Measurements from ENCODE around the gene LRFN4.
A peak's percentile ranks its signal among the peaks of the same experiment; 100 is the strongest.

LRFN4 gene

DNA sequence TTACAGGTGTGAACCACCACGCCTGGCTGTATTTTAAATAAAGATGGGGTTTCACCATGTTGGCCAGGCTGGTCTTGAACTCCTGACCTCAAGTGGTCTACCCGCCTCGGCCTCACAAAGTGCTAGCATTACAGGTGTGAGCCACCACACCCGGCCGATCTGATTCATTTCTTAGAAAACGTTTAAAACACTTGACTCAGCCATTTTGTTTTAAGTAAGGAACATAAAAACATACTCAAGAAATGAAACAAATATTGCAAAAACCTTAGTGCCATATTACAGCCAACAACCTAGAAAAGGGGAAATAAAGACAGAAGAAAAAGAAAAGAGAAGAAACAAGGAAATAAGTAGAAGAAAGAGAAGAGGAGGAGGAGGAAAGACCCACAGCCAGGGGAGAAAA is 17.4 kb downstream of the LRFN4 start:
- H3K4me1 ChIP-seq (ENCODE audit: control insufficient read depth in 2 of 2, insufficient read depth in 1 of 2, low read depth in 1 of 2, low read length in 2 of 2) = peaks cover 7 to 19% of the 10 kb centered on the region in 2 donors
- H3K4me2 ChIP-seq (ENCODE audit: insufficient read depth, low read length, poor library complexity, severe bottlenecking) = no peak overlapping the region
- H2BK12ac ChIP-seq (ENCODE audit: low read length) = no peak overlapping the region
- no peaks in the 10 kb centered on the region for H3K9me3 ChIP-seq (replicated peaks in 1 of 2; ENCODE audit: control insufficient read depth in 2 of 2, insufficient read depth in 1 of 2, low read depth in 1 of 2, low read length in 2 of 2)
- H3K23ac ChIP-seq (ENCODE audit: low read depth, low read length, poor library complexity) = no peak overlapping the region
- no CpG with 5 or more reads among the region's 6 CpGs for WGBS, 2 donors (ENCODE audit: extremely low coverage in 2 of 2, insufficient read length in 2 of 2, insufficient replicate concordance in 1 of 2)
- H2AK5ac ChIP-seq (ENCODE audit: low read depth, low read length) = no peak overlapping the region
- no peak overlapping the region for H2BK15ac ChIP-seq (ENCODE audit: low read length)
- no peak overlapping the region for H3K27ac ChIP-seq (replicated peaks; ENCODE audit: low read length)
- DNase-seq (ENCODE audit: low spot score) = no peak
- no peak overlapping the region for H4K8ac ChIP-seq (ENCODE audit: low read depth, low read length)
- H2BK120ac ChIP-seq (ENCODE audit: low read depth, low read length) = no peak overlapping the region
- no peak overlapping the region for H3K4ac ChIP-seq (ENCODE audit: low read length)
- H3K18ac ChIP-seq (ENCODE audit: low read length) = no peak overlapping the region
- H2AFZ ChIP-seq (ENCODE audit: low read length) = no peak overlapping the region
- no peak overlapping the region for H3K14ac ChIP-seq (ENCODE audit: low read length)
- no peak overlapping the region for H3K9ac ChIP-seq (ENCODE audit: low read depth, low read length, poor library complexity)
- H3K27me3 ChIP-seq (ENCODE audit: control insufficient read depth in 3 of 3, insufficient read depth in 3 of 3, low read depth in 1 of 3, low read length in 3 of 3) = no peaks in the 10 kb centered on the region
- H4K91ac ChIP-seq (ENCODE audit: low read depth, low read length, poor library complexity) = no peak overlapping the region
- H3K4me3 ChIP-seq (ENCODE audit: low read length in 2 of 2) = no peak overlapping the region
- H2BK5ac ChIP-seq (ENCODE audit: low read length) = no peak overlapping the region
- H3K36me3 ChIP-seq (replicated peaks in 1 of 2; ENCODE audit: control insufficient read depth in 2 of 2, insufficient read depth in 2 of 2, low read length in 2 of 2) = no peaks in the 10 kb centered on the region
- peaks cover 2% of the 10 kb centered on the region for H3K79me1 ChIP-seq (ENCODE audit: low read depth, low read length)

DNA sequence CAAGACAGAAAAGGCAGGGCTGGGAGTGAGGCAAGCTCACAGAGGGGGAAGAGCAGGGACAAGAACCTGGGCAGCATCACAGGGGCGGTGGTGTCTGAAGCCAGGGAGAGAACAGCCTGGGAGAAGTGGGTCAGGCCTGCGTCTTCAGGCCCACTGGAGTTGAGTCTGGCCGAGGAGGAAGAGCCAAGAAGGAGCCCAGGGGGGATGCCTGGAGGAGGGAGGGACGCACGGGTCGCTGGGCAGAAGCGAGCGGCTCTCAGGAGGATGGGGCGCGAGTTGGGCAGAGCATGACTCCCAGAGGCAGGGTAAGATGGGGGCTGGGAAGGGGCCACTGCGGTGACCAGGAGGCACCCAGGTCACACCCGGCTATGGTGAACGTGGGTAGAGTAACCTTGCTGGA is 18.5 kb downstream of the LRFN4 start:
- Histone ChIP-seq H2BK15ac (ENCODE audit: low read length) (peak overlapping the region; percentile 64), H4K91ac (ENCODE audit: low read depth, low read length, poor library complexity) (no peak overlapping the region), H3K9ac (ENCODE audit: low read depth, low read length, poor library complexity) (no peak overlapping the region), H2BK12ac (ENCODE audit: low read length) (peak overlapping the region; percentile 65), H3K79me1 (ENCODE audit: low read depth, low read length) (peaks cover 6% of the 10 kb centered on the region), H3K4me1 (ENCODE audit: control insufficient read depth in 2 of 2, insufficient read depth in 1 of 2, low read depth in 1 of 2, low read length in 2 of 2) (peaks cover 12 to 19% of the 10 kb centered on the region in 2 donors), H2BK5ac (ENCODE audit: low read length) (no peak overlapping the region), H3K18ac (ENCODE audit: low read length) (peak overlapping the region; percentile 32), H3K27ac (replicated peaks; ENCODE audit: low read length) (no peak overlapping the region), H4K8ac (ENCODE audit: low read depth, low read length) (no peak overlapping the region), H2BK120ac (ENCODE audit: low read depth, low read length) (no peak overlapping the region), H2AFZ (ENCODE audit: low read length) (no peak overlapping the region), H3K4ac (ENCODE audit: low read length) (no peak overlapping the region), H3K36me3 (replicated peaks in 1 of 2; ENCODE audit: control insufficient read depth in 2 of 2, insufficient read depth in 2 of 2, low read length in 2 of 2) (no peaks in the 10 kb centered on the region), H3K27me3 (ENCODE audit: control insufficient read depth in 3 of 3, insufficient read depth in 3 of 3, low read depth in 1 of 3, low read length in 3 of 3) (no peaks in the 10 kb centered on the region), H3K4me3 (ENCODE audit: low read length in 2 of 2) (no peak overlapping the region), H3K9me3 (replicated peaks in 1 of 2; ENCODE audit: control insufficient read depth in 2 of 2, insufficient read depth in 1 of 2, low read depth in 1 of 2, low read length in 2 of 2) (no peaks in the 10 kb centered on the region), H3K14ac (ENCODE audit: low read length) (no peak overlapping the region), H3K4me2 (ENCODE audit: insufficient read depth, low read length, poor library complexity, severe bottlenecking) (no peak overlapping the region), H2AK5ac (ENCODE audit: low read depth, low read length) (peak overlapping the region; percentile 9), H3K23ac (ENCODE audit: low read depth, low read length, poor library complexity) (peak overlapping the region; percentile 20)
- no peak for DNase-seq (ENCODE audit: low spot score)
- no CpG with 5 or more reads among the region's 13 CpGs for WGBS, 2 donors (ENCODE audit: extremely low coverage in 2 of 2, insufficient read length in 2 of 2, insufficient replicate concordance in 1 of 2)

GRCh38 chr11:66877588-66878385 is 20.9 kb downstream of the LRFN4 start:
- no peak overlapping the region for H3K4ac ChIP-seq (ENCODE audit: low read length)
- no peak overlapping the region for H4K8ac ChIP-seq (ENCODE audit: low read depth, low read length)
- no peak overlapping the region for H3K18ac ChIP-seq (ENCODE audit: low read length)
- H3K4me3 ChIP-seq (ENCODE audit: low read length in 2 of 2) = no peak overlapping the region
- no peak overlapping the region for H2BK12ac ChIP-seq (ENCODE audit: low read length)
- H3K27me3 ChIP-seq (ENCODE audit: control insufficient read depth in 3 of 3, insufficient read depth in 3 of 3, low read depth in 1 of 3, low read length in 3 of 3) = no peaks in the 10 kb centered on the region
- H3K9ac ChIP-seq (ENCODE audit: low read depth, low read length, poor library complexity) = no peak overlapping the region
- peaks cover 16 to 29% of the 10 kb centered on the region in 2 donors for H3K4me1 ChIP-seq (ENCODE audit: control insufficient read depth in 2 of 2, insufficient read depth in 1 of 2, low read depth in 1 of 2, low read length in 2 of 2)
- H2AK5ac ChIP-seq (ENCODE audit: low read depth, low read length) = no peak overlapping the region
- H3K79me1 ChIP-seq (ENCODE audit: low read depth, low read length) = peaks cover 6% of the 10 kb centered on the region
- no peak overlapping the region for H2BK15ac ChIP-seq (ENCODE audit: low read length)
- H3K9me3 ChIP-seq (replicated peaks in 1 of 2; ENCODE audit: control insufficient read depth in 2 of 2, insufficient read depth in 1 of 2, low read depth in 1 of 2, low read length in 2 of 2) = no peaks in the 10 kb centered on the region
- no peak overlapping the region for H3K27ac ChIP-seq (replicated peaks; ENCODE audit: low read length)
- no peaks in the 10 kb centered on the region for H3K36me3 ChIP-seq (replicated peaks in 1 of 2; ENCODE audit: control insufficient read depth in 2 of 2, insufficient read depth in 2 of 2, low read length in 2 of 2)
- no peak overlapping the region for H2AFZ ChIP-seq (ENCODE audit: low read length)
- H3K4me2 ChIP-seq (ENCODE audit: insufficient read depth, low read length, poor library complexity, severe bottlenecking) = no peak overlapping the region
- WGBS, 2 donors (ENCODE audit: extremely low coverage in 2 of 2, insufficient read length in 2 of 2, insufficient replicate concordance in 1 of 2) = no CpG with 5 or more reads among the region's 9 CpGs
- H2BK120ac ChIP-seq (ENCODE audit: low read depth, low read length) = no peak overlapping the region
- no peak overlapping the region for H3K23ac ChIP-seq (ENCODE audit: low read depth, low read length, poor library complexity)
- H4K91ac ChIP-seq (ENCODE audit: low read depth, low read length, poor library complexity) = no peak overlapping the region
- H3K14ac ChIP-seq (ENCODE audit: low read length) = no peak overlapping the region
- no peak overlapping the region for H2BK5ac ChIP-seq (ENCODE audit: low read length)
- no peak for DNase-seq (ENCODE audit: low spot score)

DNA sequence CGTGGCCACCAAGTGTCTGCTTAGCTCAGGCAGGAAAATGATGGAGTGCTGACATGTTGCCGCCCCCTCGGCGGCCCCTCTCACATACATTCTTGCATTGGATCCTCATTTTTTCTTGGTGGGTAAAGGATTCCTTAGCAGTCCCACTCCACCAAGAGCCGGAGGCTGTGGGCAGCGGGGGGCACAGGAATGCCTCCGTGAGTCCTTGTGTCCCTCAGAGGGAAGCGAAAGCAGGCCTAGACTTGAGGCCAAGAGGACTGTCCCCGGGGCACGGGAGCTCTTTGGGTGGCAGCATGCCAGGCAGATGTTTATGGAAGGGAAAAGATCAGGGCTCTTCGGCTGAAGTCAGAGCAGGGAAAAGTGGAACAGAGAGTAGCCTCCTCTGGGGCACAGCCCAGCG is 21.6 kb downstream of the LRFN4 start:
- H3K4me2 ChIP-seq (ENCODE audit: insufficient read depth, low read length, poor library complexity, severe bottlenecking) = no peak overlapping the region
- DNase-seq (ENCODE audit: low spot score) = no peak
- H2BK120ac ChIP-seq (ENCODE audit: low read depth, low read length) = no peak overlapping the region
- no peak overlapping the region for H3K4ac ChIP-seq (ENCODE audit: low read length)
- H3K23ac ChIP-seq (ENCODE audit: low read depth, low read length, poor library complexity) = no peak overlapping the region
- H4K8ac ChIP-seq (ENCODE audit: low read depth, low read length) = no peak overlapping the region
- H3K36me3 ChIP-seq (replicated peaks in 1 of 2; ENCODE audit: control insufficient read depth in 2 of 2, insufficient read depth in 2 of 2, low read length in 2 of 2) = no peaks in the 10 kb centered on the region
- H3K4me3 ChIP-seq (ENCODE audit: low read length in 2 of 2) = no peak overlapping the region
- peaks cover 19 to 36% of the 10 kb centered on the region in 2 donors for H3K4me1 ChIP-seq (ENCODE audit: control insufficient read depth in 2 of 2, insufficient read depth in 1 of 2, low read depth in 1 of 2, low read length in 2 of 2)
- peaks cover 6% of the 10 kb centered on the region for H3K79me1 ChIP-seq (ENCODE audit: low read depth, low read length)
- H2AFZ ChIP-seq (ENCODE audit: low read length) = no peak overlapping the region
- no peak overlapping the region for H4K91ac ChIP-seq (ENCODE audit: low read depth, low read length, poor library complexity)
- H3K27ac ChIP-seq (replicated peaks; ENCODE audit: low read length) = no peak overlapping the region
- H2BK5ac ChIP-seq (ENCODE audit: low read length) = no peak overlapping the region
- no CpG with 5 or more reads among the region's 12 CpGs for WGBS, 2 donors (ENCODE audit: extremely low coverage in 2 of 2, insufficient read length in 2 of 2, insufficient replicate concordance in 1 of 2)
- no peak overlapping the region for H3K14ac ChIP-seq (ENCODE audit: low read length)
- H2BK12ac ChIP-seq (ENCODE audit: low read length) = no peak overlapping the region
- H3K27me3 ChIP-seq (ENCODE audit: control insufficient read depth in 3 of 3, insufficient read depth in 3 of 3, low read depth in 1 of 3, low read length in 3 of 3) = no peaks in the 10 kb centered on the region
- no peak overlapping the region for H3K9ac ChIP-seq (ENCODE audit: low read depth, low read length, poor library complexity)
- H2BK15ac ChIP-seq (ENCODE audit: low read length) = no peak overlapping the region
- H2AK5ac ChIP-seq (ENCODE audit: low read depth, low read length) = peak overlapping the region; percentile 48
- no peaks in the 10 kb centered on the region for H3K9me3 ChIP-seq (replicated peaks in 1 of 2; ENCODE audit: control insufficient read depth in 2 of 2, insufficient read depth in 1 of 2, low read depth in 1 of 2, low read length in 2 of 2)
- H3K18ac ChIP-seq (ENCODE audit: low read length) = no peak overlapping the region

All from neuronal stem cell (in vitro differentiated cells).